Neuronal stem cell (in vitro differentiated cells): Measurements from ENCODE around the gene C18orf63.
A peak's percentile ranks its signal among the peaks of the same experiment; 100 is the strongest.
"Not testable (repeated sequence)": the region's sequence is repeated elsewhere in the genome, so short reads cannot be mapped to it uniquely, and the experiment has no call there.

Source experiments
- DNase-seq: peaks from one replicate; pipeline ENCODE4 v3.0.0-alpha.2; 2013; ENCODE audit warnings: low spot score
- H2AFZ ChIP-seq: one replicate; pipeline ENCODE4 v1.6.1; 2013; ENCODE audit warnings: mild to moderate bottlenecking, low read length, inconsistent platforms
- H2AK5ac ChIP-seq: 2 replicates; pipeline ENCODE4 v1.6.1; 2013; ENCODE audit warnings: low read depth, mild to moderate bottlenecking, inconsistent platforms, low read length, moderate library complexity, mixed read lengths
- H2BK120ac ChIP-seq: 2 replicates; pipeline ENCODE4 v1.6.1; 2013; ENCODE audit warnings: low read depth, mild to moderate bottlenecking, inconsistent platforms, low read length, moderate library complexity, mixed read lengths
- H2BK12ac ChIP-seq: one replicate; pipeline ENCODE4 v1.6.1; 2013; ENCODE audit warnings: low read length, inconsistent platforms
- H2BK15ac ChIP-seq: 2 replicates; pipeline ENCODE4 v1.6.1; 2013; ENCODE audit warnings: mild to moderate bottlenecking, low read length, inconsistent platforms, mixed read lengths
- H2BK5ac ChIP-seq: one replicate; pipeline ENCODE4 v1.6.1; 2013; ENCODE audit warnings: inconsistent platforms, mild to moderate bottlenecking, low read length, moderate library complexity
- H3K14ac ChIP-seq: one replicate; pipeline ENCODE4 v1.6.1; 2013; ENCODE audit warnings: low read length, inconsistent platforms
- H3K18ac ChIP-seq: 2 replicates; pipeline ENCODE4 v1.6.1; 2013; ENCODE audit warnings: low read length, inconsistent platforms
- H3K23ac ChIP-seq: 2 replicates; pipeline ENCODE4 v1.6.1; 2013; ENCODE audit warnings: low read depth, mild to moderate bottlenecking, mixed read lengths, low read length, inconsistent platforms; ENCODE audit not compliant: poor library complexity
- H3K27ac ChIP-seq: replicated peaks from 3 replicates; pipeline ENCODE4 v1.5.1; 2013; ENCODE audit warnings: low read length, inconsistent platforms
- H3K27me3 ChIP-seq, 3 experiments: 2 replicates each; pipeline ENCODE4 v1.6.1; 2013; ENCODE audit warnings: low read length in 3 of 3, mild to moderate bottlenecking in 2 of 3, inconsistent platforms in 1 of 3, low read depth in 1 of 3, mixed read lengths in 1 of 3, moderate library complexity in 1 of 3; ENCODE audit not compliant: control insufficient read depth in 3 of 3, insufficient read depth in 3 of 3
- H3K36me3 ChIP-seq, 2 donors: replicated peaks in 1 of 2; 2 replicates each; pipeline ENCODE4 v1.6.1; 2013; ENCODE audit warnings: low read length in 2 of 2; ENCODE audit not compliant: control insufficient read depth in 2 of 2, insufficient read depth in 2 of 2
- H3K4ac ChIP-seq: 2 replicates; pipeline ENCODE4 v1.6.1; 2013; ENCODE audit warnings: inconsistent platforms, mild to moderate bottlenecking, low read length, moderate library complexity
- H3K4me1 ChIP-seq, 2 donors: 1 replicate in 1 of 2; 2 replicates in 1 of 2; pipeline ENCODE4 v1.6.1; 2013; ENCODE audit warnings: low read length in 2 of 2, low read depth in 1 of 2; ENCODE audit not compliant: control insufficient read depth in 2 of 2, insufficient read depth in 1 of 2
- H3K4me2 ChIP-seq: one replicate; pipeline ENCODE4 v1.6.1; 2013; ENCODE audit warnings: mild to moderate bottlenecking, low read length, inconsistent platforms; ENCODE audit not compliant: insufficient read depth, poor library complexity, severe bottlenecking
- H3K4me3 ChIP-seq, 2 donors: 2 replicates each; pipeline ENCODE4 v1.5.1; 2013; ENCODE audit warnings: low read length in 2 of 2, mild to moderate bottlenecking in 2 of 2, inconsistent platforms in 1 of 2, moderate library complexity in 1 of 2
- H3K79me1 ChIP-seq: one replicate; pipeline ENCODE4 v1.6.1; 2013; ENCODE audit warnings: low read depth, mild to moderate bottlenecking, inconsistent platforms, low read length, moderate library complexity
- H3K9ac ChIP-seq: one replicate; pipeline ENCODE4 v1.6.1; 2013; ENCODE audit warnings: mild to moderate bottlenecking, low read depth, low read length, inconsistent platforms; ENCODE audit not compliant: poor library complexity
- H3K9me3 ChIP-seq, 2 donors: replicated peaks in 1 of 2; 2 replicates each; pipeline versions ENCODE3 to v1.6.1; 2013; ENCODE audit warnings: low read length in 2 of 2, mild to moderate bottlenecking in 2 of 2, inconsistent platforms in 1 of 2, low read depth in 1 of 2, mixed read lengths in 1 of 2, moderate library complexity in 1 of 2; ENCODE audit not compliant: control insufficient read depth in 2 of 2, insufficient read depth in 1 of 2
- H4K8ac ChIP-seq: one replicate; pipeline ENCODE4 v1.6.1; 2013; ENCODE audit warnings: low read depth, mild to moderate bottlenecking, inconsistent platforms, low read length, moderate library complexity
- H4K91ac ChIP-seq: one replicate; pipeline ENCODE4 v1.6.1; 2013; ENCODE audit warnings: low read length, low read depth, mild to moderate bottlenecking, inconsistent platforms; ENCODE audit not compliant: poor library complexity
- WGBS, 2 donors: extraction: QIAGEN DNeasy Blood & Tissue Kit; methylation state at CpG; one replicate each; pipeline ENCODE4 v1.1.7; 2013; ENCODE audit warnings: missing lambda C conversion rate in 2 of 2, mixed read lengths in 1 of 2; ENCODE audit not compliant: insufficient read length in 2 of 2, insufficient replicate concordance in 1 of 2; ENCODE audit errors: extremely low coverage in 2 of 2; 5-methylcytosine and 5-hydroxymethylcytosine counted together

C18orf63 gene

DNA sequence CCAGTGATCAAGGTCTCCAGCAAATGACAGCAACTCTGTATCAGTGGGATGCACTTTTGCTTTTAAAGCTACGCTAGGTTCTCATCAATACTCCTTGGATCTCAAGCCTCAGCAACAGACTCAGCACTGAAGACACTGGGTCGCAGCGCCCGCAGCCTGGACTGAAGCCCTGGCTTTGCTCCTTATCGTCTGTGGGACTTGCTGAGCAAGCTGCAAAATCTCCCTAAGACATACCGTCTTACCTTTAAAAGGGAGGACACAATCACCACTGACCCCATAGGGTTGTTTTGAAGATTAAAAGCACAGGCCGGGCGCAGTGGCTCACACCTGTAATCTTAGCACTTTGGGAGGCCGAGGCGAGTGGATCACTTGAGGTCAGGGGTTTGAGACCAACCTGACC lies 32.0 kb upstream of the C18orf63 start:
- no peak overlapping the region for H3K23ac ChIP-seq
- H3K9ac ChIP-seq = no peak overlapping the region
- peak overlapping the region; percentile 82 for H3K18ac ChIP-seq
- no CpG with 5 or more reads among the region's 10 CpGs for WGBS, 2 donors
- no peak overlapping the region for H4K8ac ChIP-seq
- no peaks in the 10 kb centered on the region for H3K27me3 ChIP-seq
- no peak overlapping the region for H2BK120ac ChIP-seq
- no peak overlapping the region for H4K91ac ChIP-seq
- no peaks in the 10 kb centered on the region for H3K36me3 ChIP-seq
- no peak overlapping the region for H3K27ac ChIP-seq
- no peak overlapping the region for H3K4me2 ChIP-seq
- H2AK5ac ChIP-seq = no peak overlapping the region
- H2BK15ac ChIP-seq = no peak overlapping the region
- no peaks in the 10 kb centered on the region for H3K9me3 ChIP-seq
- H3K4me1 ChIP-seq = peaks cover 25 to 32% of the 10 kb centered on the region in 2 donors
- no peak overlapping the region for H2AFZ ChIP-seq
- no peak overlapping the region for H2BK5ac ChIP-seq
- H3K4me3 ChIP-seq = no peak overlapping the region
- H3K14ac ChIP-seq = no peak overlapping the region
- no peak overlapping the region for H3K4ac ChIP-seq
- DNase-seq = no peak
- H3K79me1 ChIP-seq = no peaks in the 10 kb centered on the region
- no peak overlapping the region for H2BK12ac ChIP-seq

DNA sequence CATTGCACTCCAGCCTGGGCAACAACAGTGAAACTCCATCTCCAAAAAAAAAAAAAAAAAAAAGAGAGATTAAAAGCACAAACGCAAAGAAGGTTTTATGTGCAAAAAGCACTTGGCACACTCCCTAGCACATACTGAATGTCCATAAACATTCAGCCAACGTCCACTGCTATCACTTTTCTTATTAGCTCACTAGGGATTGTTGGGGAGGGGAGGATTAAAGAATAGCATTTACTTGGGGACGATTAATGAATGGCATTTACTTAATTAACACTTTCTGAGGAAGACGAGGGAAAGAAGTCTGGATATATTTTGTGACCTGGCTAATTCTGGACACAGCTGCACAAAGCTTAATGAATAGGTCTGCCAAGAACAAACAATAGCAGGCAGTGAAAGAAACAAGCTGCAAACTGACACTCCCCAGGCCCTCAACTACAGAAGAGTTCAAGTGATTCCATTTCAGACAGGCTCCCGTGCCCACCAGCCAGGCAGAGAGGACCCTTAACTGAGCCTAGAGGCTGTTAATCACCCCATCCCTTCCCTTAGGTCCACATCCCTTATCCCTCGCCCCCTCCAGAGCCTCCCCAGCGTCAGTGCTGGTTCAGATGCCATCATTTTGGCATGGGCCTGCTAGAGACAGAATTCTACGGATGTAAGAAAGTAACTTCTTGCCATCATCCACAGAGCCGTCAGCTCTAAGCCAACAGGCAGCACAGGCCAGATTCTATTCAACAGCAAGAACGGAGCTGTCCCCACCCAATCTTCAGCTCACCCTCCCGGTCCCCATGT lies 31.3 kb upstream of the C18orf63 start:
- no peak overlapping the region for H2BK12ac ChIP-seq
- no peak overlapping the region for H2BK120ac ChIP-seq
- H3K23ac ChIP-seq = no peak overlapping the region
- no peak overlapping the region for H2BK5ac ChIP-seq
- no peak overlapping the region for H4K91ac ChIP-seq
- no peak overlapping the region for H3K9ac ChIP-seq
- no CpG with 5 or more reads among the region's 11 CpGs for WGBS, 2 donors
- H3K14ac ChIP-seq = no peak overlapping the region
- no peak overlapping the region for H2AK5ac ChIP-seq
- H3K4me2 ChIP-seq = no peak overlapping the region
- no peak overlapping the region for H3K4ac ChIP-seq
- H3K36me3 ChIP-seq = no peaks in the 10 kb centered on the region
- no peak overlapping the region for H4K8ac ChIP-seq
- peak overlapping the region in 1 of 2 donors; percentile 30 for H3K4me3 ChIP-seq
- H3K4me1 ChIP-seq = peaks cover 25 to 32% of the 10 kb centered on the region in 2 donors
- H3K18ac ChIP-seq = peak overlapping the region; percentile 64
- H2AFZ ChIP-seq = peak overlapping the region; percentile 79
- H2BK15ac ChIP-seq = no peak overlapping the region
- H3K9me3 ChIP-seq = no peaks in the 10 kb centered on the region
- no peak overlapping the region for H3K27ac ChIP-seq
- no peaks in the 10 kb centered on the region for H3K27me3 ChIP-seq
- H3K79me1 ChIP-seq = no peaks in the 10 kb centered on the region
- DNase-seq = peak; percentile 38

DNA sequence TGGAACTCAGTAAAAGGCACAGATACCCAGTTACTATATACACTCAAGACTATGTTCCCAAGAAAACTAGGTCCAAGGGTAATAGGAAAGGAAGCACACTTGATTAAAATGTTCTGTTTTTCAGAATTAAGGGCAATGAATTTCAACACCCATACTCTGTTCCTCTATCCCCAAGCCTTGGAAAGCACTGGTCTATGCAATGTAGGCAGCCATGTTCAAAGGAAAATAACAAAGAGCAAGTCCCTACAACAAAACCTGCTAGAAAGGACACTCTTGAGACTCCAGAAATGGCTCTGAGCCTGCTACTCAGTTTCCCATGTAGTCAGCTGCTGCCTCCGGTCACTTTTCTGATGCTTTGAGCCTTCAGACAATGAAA lies 30.7 kb upstream of the C18orf63 start:
- no peak overlapping the region for H3K27ac ChIP-seq

DNA sequence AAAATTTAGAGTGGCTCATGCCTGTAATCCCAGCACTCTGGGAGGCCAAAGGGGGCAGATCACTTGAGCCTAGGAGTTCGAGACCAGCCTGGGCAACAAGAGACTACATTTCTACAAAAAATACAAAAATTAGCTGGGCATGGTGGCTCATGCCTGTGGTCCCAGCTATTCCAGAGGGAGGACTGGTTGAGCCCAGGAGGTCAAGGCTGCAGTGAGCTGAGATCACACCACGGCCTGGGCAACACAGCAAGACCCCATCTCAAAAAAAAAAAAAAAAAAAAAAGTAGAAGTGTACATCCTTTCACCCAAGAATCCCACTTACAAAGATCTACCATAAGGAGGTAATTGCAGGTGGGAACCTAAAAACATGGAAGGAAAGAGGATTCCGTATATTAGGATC lies 30.1 kb upstream of the C18orf63 start:
- H4K91ac ChIP-seq, H3K27me3 ChIP-seq, H3K4me3 ChIP-seq, H3K27ac ChIP-seq, H3K9ac ChIP-seq, H3K9me3 ChIP-seq, H2BK12ac ChIP-seq, H3K79me1 ChIP-seq, H3K4me2 ChIP-seq, H3K4ac ChIP-seq, H3K23ac ChIP-seq, H3K36me3 ChIP-seq, H2BK120ac ChIP-seq, H2AK5ac ChIP-seq, H2BK5ac ChIP-seq, DNase-seq, H2AFZ ChIP-seq, H4K8ac ChIP-seq, H2BK15ac ChIP-seq, H3K18ac ChIP-seq, H3K14ac ChIP-seq: not testable (repeated sequence)
- no CpG with 5 or more reads among the region's 3 CpGs for WGBS, 2 donors
- H3K4me1 ChIP-seq = peaks cover 25 to 32% of the 10 kb centered on the region in 2 donors

More for the DNA sequence above, 30.7 kb upstream of the C18orf63 start:
- Histone ChIP-seq H2BK5ac (no peak overlapping the region), H3K9ac (no peak overlapping the region), H3K4ac (no peak overlapping the region), H2AFZ (peak overlapping the region; percentile 79), H3K4me1 (peaks cover 25 to 32% of the 10 kb centered on the region in 2 donors), H3K14ac (no peak overlapping the region), H3K27me3 (no peaks in the 10 kb centered on the region), H3K9me3 (no peaks in the 10 kb centered on the region), H3K4me3 (no peak overlapping the region), H3K36me3 (no peaks in the 10 kb centered on the region), H4K91ac (no peak overlapping the region), H3K4me2 (no peak overlapping the region), H3K18ac (no peak overlapping the region), H4K8ac (no peak overlapping the region), H2BK12ac (no peak overlapping the region), H3K79me1 (no peaks in the 10 kb centered on the region), H2BK15ac (no peak overlapping the region), H3K23ac (no peak overlapping the region), H2AK5ac (no peak overlapping the region), H2BK120ac (no peak overlapping the region)
- DNase-seq = no peak
- whole genome bisulfite sequencing, 2 donors = no CpG with 5 or more reads among the region's 1 CpG
